GM18867 (cell line): ENCODE data around the gene CYP27B1.

Source experiments
- ATAC-seq: cut with Tn5 transposase; IDR thresholded peaks from one replicate; pipeline ENCODE4 v1.9.1; 2021; ENCODE audit warnings: mild to moderate bottlenecking, moderate library complexity; ENCODE audit not compliant: unreplicated experiment

The CYP27B1 gene

GRCh38 chr12:57766464-57767304, at the start of gene CYP27B1:
Gene CYP27B1 (minus strand): TSS chr12:57767078. CDS start chr12:57767041, 37 bp downstream.
- ATAC-seq, result no peak

GRCh38 chr12:57816001-57816854, 49.4 kb upstream of the CYP27B1 start:
- no peak for ATAC-seq

GRCh38 chr12:57815177-57816000, 48.5 kb upstream of the CYP27B1 start:
- no peak for ATAC-seq

- ATAC-seq, result no peak
Observed at GRCh38 chr12:57813971-57814772, 47.3 kb upstream of the CYP27B1 start.

GRCh38 chr12:57813111-57813970, 46.5 kb upstream of the CYP27B1 start:
- ATAC-seq, result no peak

GRCh38 chr12:57811028-57811755, 44.3 kb upstream of the CYP27B1 start:
- ATAC-seq, result no peak

- ATAC-seq, result no peak
Observed at GRCh38 chr12:57810450-57810849, 43.6 kb upstream of the CYP27B1 start.

- no peak for ATAC-seq
Observed at GRCh38 chr12:57809425-57809824, 42.5 kb upstream of the CYP27B1 start.

GRCh38 chr12:57808351-57808750, 41.5 kb upstream of the CYP27B1 start:
- no peak for ATAC-seq

GRCh38 chr12:57807285-57807684, 40.4 kb upstream of the CYP27B1 start:
- no peak for ATAC-seq

- ATAC-seq, result no peak
Observed at GRCh38 chr12:57806677-57807076, 39.8 kb upstream of the CYP27B1 start.

- no peak for ATAC-seq
Observed at GRCh38 chr12:57803319-57803893, 36.5 kb upstream of the CYP27B1 start.

- ATAC-seq, result no peak
Observed at GRCh38 chr12:57802607-57803006, 35.7 kb upstream of the CYP27B1 start.

GRCh38 chr12:57800965-57801364, 34.1 kb upstream of the CYP27B1 start:
- no peak for ATAC-seq

- ATAC-seq, result no peak
Observed at GRCh38 chr12:57797933-57798332, 31.1 kb upstream of the CYP27B1 start.

- ATAC-seq, result no peak
Observed at GRCh38 chr12:57796996-57797395, 30.1 kb upstream of the CYP27B1 start.

- no peak for ATAC-seq
Observed at GRCh38 chr12:57795354-57795753, 28.5 kb upstream of the CYP27B1 start.

- no peak for ATAC-seq
Observed at GRCh38 chr12:57793920-57794319, 27.0 kb upstream of the CYP27B1 start.
